Forelimb muscle (tissue), 1 donor: ENCODE results near the gene MIF4GD. TPM values are rescaled to one million over a fixed set of nuclear protein-coding genes. Genes with fewer than 3 reads are reported as not detected.
A peak's percentile ranks its signal among the peaks of the same experiment; 100 is the strongest.
"Not testable (repeated sequence)": the region's sequence is repeated elsewhere in the genome, so short reads cannot be mapped to it uniquely, and the experiment has no call there.

Experiments used
- DNase-seq: peaks from one replicate; pipeline ENCODE4 v3.0.0-alpha.2; 2013; ENCODE audit warnings: low read depth
- polyA plus RNA-seq: library from polyadenylated mRNA; unstranded; fragments of 120-200 nt; gene quantifications from one replicate; pipeline ENCODE4 v1.2.1, GENCODE V29; 2013; ENCODE audit not compliant: insufficient read length

Gene MIF4GD, protein sequence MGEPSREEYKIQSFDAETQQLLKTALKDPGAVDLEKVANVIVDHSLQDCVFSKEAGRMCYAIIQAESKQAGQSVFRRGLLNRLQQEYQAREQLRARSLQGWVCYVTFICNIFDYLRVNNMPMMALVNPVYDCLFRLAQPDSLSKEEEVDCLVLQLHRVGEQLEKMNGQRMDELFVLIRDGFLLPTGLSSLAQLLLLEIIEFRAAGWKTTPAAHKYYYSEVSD
- polyA plus RNA-seq = 15.1 TPM

DNA sequence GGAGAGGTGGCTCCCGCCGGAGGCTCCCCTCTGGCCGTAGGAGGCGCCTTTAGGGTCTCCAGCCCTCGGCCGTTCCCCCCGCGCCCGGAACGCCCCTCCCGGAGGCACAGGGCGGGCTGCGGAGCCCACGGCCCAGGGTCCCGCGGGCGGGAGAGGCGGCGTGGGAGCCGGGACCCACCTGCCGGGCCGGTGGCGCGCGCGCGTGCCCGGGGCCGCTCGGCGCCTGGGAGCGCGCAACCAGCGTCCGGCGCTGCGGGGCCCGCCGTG is at the start of gene MIF4GD:
Gene MIF4GD (minus strand): TSS at position 266 of the 267 bp plus-strand sequence. CDS start 1,036 bp downstream, outside the sequence.
- DNase-seq = no peak

DNA sequence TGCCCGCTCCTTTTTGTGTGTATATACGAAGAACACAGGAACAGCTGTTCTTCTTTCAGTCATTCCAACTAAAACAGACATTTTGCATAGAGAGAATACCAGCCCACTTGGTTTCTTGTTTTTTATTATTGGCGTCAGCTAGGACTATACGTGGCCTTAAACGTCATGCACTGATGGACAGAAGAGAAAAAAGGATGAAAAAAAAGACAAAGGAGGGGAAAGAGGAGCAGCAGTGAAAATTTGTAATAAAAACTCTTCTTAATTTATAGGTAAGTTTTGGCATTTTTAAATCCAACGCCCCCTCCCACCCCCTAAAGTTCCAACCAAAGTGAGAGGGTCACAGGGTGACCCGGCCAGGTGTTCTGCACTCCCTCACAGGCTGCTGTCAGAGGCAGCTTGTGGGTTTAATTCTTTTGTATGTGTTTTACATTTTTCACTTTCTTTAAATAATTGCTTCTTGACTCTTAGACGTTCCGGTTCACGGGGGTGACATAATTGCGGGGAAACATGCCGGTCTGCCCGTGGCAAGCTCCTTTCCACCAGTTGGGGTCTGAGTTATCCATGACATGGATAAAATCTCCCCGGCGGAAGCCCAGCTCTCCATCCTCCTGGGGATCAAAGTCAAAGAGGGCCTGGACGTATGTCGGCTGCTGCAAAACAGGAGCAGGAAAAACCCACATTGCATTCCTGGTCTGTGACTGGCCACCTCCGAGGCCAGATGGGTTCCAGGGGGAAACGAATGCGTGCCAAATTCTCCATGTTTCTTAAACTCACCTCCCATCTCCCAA is 49.1 kb upstream of the MIF4GD start:
- no peak for DNase-seq

DNA sequence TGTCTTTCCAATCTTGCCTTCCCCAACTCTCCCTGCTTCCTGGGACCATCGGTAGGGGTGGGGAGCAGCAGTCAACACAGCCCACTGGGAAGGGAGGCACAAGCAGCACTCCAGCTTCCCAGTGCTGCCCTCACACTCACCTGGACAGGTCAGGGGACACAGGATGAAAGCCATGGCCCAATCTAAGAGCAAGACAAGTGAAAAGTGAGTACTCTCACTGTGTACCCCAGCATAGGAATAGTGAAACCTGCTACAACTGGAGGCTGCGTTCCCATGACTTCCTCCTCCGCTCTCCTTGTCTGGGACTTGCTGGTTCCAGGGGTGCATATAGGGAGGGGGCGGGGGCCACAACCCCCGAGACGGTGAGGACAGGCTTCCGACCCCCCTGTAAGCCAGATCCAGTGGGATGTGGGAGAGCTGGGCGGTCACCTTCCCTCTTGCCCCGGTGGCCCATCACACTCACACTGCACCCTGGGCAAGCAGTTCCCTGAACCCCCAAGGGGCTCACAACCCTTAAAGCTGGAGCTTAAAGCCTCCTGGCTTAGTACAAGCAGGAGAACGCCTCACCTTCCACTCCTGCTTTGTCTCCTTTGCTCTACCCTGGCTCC is 47.7 kb upstream of the MIF4GD start:
- no peak for DNase-seq

DNA sequence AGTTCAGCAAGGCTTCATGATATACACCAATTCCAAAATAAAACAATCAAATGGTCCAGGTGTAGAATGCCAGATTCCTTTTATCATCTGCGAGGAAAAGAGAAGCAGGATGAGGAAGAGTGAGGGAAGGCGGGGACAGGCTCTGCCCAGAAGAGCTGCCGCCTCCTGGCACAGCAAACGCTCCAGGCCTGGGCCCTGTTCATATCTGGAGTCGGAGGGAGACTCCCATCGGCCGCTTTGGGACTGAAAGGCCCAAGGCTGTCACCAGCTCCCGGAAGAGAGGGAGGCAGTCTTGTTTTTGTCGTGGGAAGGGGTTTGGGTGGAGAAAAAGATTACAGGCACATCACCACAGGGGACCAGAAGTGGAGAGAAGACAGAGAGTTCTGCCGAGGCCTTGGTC is 47.2 kb upstream of the MIF4GD start:
- DNase-seq = no peak

DNA sequence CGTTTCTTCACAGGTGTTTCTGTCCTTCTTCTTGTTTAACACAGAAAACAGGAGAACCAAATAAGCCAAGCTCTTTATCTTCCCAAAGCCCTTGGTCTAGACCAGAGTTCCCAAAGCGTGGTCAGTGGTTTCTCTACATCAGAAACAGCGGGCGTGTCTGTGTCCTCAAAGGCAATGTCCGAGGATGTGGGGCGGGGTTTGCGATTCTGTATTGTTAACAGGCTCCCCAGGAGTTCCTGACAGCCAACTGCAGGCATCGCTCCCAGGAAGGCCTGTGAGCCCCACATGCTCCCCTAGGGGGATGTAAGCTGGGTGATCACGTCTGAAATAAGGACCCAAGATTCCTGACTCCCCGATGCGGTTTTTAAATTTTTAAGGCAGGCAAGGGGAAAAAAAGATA is 46.6 kb upstream of the MIF4GD start:
- DNase-seq = no peak

DNA sequence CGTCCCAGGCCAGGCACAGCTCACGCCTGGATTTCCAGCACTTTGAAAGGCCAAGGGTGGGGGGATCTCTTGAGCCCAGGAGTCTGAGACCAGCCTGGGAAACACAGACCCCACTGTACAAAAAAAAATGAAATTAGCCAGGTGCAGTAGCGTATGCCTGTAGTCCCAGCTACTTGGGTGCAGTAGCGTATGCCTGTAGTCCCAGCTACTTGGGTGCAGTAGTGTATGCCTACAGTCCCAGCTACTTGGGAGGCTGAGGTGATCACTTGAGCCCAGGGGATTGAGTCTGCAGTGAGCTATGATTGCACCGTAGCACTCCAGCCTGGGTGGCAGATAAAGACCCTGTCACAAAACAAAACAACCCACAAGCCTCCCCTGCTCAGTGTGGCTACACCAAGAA is 45.2 kb upstream of the MIF4GD start:
- no peak for DNase-seq

DNA sequence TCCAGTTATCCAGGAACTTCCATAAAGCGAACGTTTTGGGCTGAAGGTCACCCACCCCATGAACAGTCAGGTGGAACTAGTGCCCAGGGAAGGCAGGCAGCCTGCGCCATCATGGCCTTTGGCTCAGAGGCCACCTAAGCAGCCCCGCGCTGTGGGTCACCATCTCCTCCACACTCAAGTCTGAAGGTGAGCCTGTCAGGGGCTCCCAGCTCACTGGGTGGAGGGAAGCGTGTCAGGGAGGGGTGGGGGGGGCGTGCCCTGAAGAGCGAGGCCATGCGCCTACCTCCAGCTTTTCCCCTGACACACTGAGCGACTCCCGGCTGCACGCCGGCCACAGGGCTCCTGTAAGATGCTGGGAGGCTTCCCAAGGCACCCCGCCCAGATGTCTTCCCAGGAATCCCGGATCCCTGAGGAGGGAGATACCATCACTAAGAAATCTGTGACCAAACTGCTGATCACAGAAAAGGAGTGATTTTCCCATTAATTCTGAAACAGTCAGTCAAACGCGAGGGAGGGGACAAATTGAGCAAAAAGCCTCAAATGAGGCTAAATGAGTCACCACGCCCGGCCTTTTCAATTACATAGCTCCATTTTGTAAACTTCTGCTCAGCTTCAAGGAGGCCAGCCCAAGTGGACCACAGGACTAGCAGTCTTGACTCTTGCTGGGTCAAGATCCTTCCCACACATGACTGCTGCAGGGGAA is 44.7 kb upstream of the MIF4GD start:
- no peak for DNase-seq

DNA sequence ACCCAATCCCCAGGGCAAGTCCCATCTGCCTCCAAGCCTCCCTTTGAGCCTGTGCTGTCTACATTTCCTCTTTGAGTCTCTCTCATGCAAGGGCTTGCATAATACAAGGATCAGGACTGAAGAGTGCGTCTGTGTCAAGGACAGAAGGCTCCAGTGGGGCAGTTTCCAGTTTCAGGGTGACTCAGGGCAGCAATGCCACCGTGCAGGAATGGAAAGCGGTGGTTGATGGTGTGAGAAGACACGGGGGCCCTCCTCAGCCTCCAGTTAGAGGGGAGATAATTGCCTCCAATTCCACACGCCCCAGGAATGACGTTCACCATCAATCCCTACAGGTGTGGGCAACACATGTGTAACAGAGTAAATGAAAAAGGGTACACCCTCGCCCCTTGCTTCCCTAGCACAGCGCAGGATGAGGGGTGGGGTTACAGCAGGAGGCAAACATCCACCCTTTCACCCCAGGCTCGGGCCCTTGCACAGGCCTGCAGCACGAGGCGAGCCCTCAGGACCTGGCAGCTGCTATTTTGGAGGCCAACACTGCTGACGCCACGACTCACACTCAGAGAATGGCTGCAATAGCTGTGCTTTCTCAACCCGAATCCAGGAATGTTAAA is 43.0 kb upstream of the MIF4GD start:
- no peak for DNase-seq

DNA sequence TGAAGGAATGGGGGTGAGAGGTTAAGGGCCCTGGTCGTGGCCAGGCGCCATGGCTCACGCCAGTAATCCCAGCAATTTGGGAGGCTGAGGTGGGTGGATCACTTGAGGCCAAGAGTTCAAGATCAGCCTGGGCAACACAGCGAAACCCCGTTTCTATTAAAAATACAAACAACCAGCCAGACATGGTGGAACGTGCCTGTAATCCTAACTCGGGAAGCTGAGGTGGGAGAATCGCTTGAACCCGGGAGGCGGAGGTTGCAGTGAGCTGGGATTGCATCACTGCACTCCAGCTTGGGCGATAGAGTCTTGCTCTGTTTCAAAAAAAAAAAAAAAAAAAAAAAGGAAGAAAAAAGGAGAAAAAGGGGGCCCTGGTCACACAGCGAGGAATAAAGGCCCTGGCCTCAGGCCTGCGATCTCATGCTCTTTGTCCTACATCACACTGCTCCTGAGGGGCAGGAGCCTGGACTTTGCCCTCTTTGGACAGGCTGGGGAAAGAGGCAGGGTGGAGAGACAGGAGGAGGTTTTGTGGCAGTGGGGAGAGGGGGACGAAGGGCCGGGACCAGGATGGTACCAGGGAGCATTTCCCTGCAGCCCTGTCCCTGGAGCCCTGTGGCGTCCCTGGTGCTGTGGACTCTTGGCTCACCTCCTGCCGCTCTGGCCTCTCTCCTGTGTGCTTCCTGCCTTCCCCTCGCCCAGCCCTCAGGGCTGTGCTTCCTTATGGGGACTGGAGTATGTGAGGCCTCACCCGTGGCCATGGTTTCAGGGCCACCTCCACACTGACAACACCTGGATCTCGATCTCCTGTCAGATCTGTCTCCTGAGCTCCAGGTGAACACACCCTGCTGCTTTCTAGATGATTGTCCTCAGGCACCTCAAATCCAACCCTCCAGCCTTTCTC is 38.0 kb upstream of the MIF4GD start:
- DNase-seq = no peak

DNA sequence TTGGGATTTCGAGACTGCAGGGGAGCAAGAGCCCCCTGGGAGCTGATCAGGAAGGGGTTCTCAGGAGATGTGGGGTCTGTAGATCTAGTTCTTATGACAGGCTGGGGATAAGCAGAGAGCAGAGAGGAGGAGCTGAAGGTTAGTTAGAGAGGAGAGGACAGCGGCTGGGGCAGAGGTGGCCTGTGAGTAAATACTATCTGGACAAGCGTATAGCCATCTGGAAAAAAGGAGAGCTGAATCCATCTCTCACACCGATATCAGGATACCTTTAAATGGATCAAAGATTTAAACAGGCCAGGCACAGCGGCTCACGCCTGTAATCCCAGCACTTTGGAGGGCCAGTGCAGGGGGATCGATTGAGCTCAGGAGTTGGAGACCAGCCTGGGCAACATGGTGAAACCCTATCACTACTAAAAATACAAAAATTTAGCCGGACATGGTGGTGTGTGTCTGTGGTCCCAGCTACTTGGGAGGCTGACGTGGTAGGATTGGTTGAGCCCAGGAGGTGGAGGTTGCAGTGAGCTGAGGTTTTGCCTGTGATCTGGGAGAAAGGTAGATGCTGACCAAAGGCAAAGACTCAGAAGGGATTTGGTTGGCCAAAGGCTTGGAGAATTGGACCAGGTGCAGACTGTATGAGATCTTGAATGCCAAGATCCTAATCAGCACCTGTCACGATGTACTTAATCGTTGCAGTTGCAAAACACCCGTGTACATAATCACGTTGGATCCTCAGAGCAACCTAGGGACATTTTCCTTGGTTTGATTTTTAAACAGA is 37.1 kb upstream of the MIF4GD start:
- no peak for DNase-seq

DNA sequence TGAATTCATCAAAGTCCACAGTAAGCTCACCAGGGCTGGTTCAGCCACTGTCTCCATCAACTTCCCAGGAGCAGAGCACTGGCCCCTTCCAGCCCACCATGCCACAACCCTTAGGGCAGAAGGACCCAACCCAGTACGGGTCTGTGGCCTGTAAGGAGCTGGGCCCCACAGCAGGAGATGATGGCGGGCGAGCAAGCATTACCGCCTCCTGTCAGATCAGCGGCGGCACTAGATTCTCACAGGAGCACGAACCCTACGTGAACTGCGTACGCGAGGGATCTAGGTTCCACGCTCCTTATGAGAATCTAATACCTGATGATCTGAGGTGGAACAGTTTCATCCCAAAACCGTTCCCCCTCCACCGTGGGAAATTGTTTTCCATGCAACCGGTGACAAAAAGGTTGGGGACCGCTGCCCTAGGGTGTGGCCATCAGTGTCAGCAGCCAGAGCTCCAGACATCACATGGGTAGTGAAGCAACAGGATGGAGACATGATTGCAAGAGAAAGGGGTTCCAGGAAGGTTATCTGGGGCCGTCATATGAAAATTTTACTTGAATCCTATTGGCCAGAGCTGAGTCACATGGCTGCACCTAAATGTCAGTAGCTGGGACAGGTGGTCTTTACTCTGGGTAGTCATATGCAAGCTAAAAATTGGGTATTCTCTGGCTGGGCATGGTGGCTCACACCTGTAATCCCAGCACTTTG is 30.6 kb upstream of the MIF4GD start:
- DNase-seq = no peak

DNA sequence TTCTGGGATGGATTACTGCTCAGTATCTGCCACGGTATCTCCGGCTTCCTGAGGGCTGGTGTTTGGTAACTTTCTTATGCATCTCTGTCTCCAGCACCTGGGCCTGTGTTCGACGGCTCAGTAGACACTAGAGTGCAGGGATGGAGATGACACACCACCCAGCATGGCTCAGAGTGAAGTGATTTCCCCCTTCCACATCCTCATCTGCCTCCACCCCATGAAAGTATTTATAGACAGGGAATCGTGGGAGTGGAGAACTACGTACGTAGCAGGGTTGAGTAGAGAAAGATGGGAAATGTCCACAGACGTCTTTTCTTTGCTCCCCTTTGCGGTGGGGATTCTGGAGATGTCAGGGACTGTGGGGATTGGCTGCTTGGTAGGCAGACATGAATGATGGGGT is 30.0 kb upstream of the MIF4GD start:
- DNase-seq = no peak

DNA sequence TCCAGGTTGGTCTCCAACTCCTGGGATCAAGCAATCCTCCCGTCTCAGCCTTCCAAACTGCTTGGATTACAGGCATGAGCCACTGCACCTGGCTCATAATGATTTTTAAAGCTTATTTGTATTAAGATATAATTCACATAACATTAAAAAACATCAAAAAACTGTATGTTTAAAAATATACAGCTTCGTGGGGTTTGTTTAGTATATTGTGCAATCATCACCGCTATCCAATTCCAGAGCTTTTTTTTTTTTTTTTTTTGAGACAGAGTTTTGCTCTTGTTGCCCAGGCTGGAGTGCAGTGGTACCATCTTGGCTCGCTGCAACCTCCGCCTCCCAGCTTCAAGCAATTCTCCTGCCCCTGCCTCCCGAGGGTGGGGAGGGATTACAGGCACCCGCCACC is 29.2 kb upstream of the MIF4GD start:
- no peak for DNase-seq

DNA sequence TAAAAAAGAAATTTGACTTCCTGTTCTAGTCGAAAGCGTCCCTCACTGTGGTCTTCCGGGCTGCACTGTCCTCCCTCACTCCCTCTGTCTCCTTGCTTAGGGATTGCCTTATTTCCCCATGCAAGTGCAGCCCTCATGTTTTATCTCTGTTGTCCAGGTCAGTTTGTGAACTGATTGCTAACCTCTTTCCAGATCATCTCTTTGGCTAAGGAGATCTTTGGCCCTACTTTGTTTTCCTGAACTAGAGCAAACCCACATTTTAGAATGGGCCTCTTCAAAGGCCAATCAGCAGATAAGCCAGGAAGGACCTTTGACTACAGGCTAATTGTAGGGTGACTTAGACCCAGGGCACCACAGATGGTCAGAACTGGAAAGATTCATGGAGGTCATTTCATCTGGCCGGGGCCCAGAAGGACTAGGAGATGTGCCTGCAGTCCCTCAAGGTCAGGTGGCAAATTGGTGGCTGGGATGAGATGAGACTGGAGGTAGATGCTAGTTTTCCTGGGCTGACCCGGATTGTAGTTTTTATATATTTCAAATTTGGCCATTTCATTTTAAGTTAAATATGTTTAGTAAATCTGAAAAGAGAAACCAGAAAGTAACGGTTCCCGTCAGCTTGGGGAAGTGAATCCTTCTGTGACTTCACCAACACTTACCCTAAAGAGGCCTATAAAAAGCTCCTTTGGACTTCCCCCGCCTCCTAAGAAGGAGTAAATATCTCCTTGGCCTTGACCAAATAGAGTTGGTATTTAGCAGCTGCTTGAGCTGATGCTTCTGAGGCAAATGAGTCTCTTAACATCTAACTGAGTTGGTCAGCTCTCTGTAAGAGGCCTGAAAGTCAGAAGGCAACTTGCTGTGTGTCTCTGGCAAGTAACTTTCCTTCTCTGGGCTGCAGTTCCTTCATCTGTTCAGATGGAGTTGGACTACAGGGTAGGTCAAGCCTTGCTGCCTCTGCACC is 24.4 kb upstream of the MIF4GD start:
- DNase-seq = no peak

DNA sequence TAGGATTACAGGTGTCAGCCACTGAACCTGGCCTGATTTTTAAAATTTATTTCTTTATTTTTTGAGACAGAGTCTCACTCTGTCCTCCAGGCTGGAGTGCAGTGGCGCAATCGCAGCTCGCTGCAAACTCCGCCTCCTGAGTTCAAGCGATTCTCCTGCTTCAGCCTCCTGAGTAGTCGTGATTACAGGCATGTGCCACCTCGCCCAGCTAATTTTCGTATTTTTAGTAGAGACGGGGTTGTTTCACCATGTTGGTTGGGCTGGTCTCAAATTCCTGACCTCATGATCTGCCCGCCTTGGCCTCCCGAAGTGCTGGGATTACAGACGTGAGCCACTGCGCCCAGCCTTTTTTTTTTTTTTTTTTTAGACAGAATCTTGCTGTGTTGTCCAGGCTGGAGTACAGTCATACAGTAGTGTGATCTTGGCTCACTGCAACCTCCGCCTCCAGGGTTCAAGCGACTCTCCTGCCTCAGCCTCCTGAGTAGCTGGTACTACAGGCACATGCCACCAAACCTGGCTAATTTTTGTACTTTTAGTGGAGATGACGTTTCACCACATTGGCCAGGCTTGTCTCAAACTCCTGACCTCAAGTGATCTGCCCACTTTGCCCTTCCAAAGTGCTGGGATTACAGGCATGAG is 21.9 kb upstream of the MIF4GD start:
- DNase-seq = not testable (repeated sequence)

DNA sequence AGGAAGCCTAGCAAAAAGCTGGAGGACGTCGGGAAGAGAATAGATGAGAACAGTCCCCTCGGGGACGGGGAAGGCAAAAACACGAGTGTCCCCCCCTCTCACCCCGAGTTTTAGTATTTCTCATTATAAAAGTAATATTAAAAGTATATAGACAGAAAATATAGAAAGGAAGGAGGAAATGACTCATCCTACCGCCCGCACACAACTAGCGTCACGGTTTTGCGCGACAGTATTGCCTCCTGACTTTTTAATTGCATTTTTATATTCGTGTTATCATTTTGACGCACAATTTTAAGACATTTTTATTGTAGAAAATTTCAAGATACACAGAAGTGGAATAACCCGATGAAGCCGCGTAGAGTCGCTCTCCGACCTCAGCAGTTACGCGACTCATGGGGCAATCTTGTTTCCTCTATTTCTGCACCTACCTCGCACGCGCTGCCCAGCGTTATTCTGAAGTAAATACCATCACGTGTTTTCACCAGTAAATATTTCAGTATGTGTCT is 18.9 kb upstream of the MIF4GD start:
- DNase-seq = no peak

DNA sequence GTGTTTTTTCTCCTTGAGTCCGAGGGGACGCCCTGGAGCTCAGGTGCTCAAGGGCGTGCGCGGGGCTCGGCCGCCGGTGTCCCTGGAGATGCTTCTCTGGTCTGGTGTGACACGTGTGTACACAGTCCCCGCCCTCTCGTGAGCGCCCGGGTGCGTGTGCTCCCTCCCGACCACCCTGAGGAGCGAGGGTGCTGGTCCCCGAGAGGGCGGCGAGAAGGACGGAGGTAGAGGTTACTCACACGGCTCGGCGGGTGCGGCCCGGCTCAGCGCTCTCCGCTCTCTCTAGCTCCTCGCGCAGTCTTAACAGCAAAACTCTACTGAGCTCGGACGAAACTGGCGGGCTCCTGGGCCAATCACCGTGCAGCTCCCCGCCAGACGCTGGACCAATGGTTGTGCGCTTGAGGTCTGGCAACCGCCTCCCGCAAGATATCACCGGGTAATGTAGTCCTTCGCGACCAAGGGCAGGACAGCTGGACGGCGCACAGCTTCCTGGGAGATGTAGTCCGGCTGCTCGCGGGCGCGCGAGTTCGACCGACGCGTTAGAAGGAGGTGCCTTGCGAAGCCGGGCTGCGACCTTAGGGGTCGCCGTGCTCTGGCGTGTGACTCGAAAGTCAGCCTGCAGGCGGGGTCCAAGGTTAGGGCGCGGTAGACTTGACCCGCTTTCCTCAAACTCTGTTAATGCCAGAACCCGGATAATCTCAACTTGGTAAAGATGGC is 18.2 kb upstream of the MIF4GD start, which contains the start of gene SLC25A19:
Gene SLC25A19 (minus strand): TSS at position 319 of the 717 bp plus-strand sequence. CDS start 2,669 bp downstream, outside the sequence.
- peak; percentile 98 for DNase-seq
